Thyroid gland (tissue), 4 donors: Measurements from ENCODE around the gene PAQR8.

ENCODE experiments used
- POLR2A ChIP-seq, 2 donors: fragments of 450-650 bp; IDR thresholded peaks; one replicate each; pipeline ENCODE4 v1.6.1; 2017; ENCODE audit warnings: antibody characterized with exemption in 2 of 2, mild to moderate bottlenecking in 2 of 2, moderate library complexity in 1 of 2
- TF ChIP-seq, protein P1 (sequence below), 6 experiments: fragments of 200-600 bp in 3 of 6; fragments of 450-650 bp in 3 of 6; sonication (generic) in 3 of 6; IDR thresholded peaks; one replicate each; pipeline ENCODE4 v1.5.1; 2016 to 2019; ENCODE audit warnings: antibody characterized with exemption in 6 of 6, mild to moderate bottlenecking in 2 of 6, inconsistent platforms in 1 of 6, moderate library complexity in 1 of 6

DNA sequence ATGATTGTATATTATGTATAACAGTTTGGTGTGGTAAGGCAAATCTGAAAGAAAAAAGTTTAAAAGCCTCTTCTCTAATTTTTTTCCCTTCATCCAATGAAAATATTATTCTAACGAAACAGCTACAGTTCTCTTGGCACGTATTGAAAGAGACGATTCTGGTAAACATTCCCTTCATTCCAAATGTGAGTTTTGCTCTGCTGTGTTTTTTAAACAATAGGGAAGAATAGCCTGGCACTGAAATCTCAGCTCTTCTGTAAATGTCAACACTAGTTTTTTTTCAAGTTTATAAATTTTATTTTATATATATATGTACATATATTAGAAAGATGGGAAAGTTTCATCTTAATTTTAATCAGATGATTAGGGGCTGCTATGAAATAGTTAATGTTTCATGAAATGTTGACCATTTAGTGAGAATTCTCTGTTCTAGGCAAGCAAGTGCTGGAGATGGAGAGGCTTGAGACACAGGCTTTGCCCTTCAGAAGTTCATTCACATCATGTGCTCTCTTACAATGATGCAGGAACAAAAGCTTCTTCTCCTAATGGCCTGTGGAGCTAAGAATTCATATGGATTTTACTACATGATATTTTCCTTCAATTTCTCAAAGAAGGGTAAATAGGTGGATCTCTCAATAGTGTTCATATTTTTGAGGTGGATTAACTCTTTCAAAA, 4.1 kb downstream of the PAQR8 start:
- TF ChIP-seq POLR2A (IDR thresholded peaks at IDR 0.05) = no peak
- TF ChIP-seq, protein P1, sequence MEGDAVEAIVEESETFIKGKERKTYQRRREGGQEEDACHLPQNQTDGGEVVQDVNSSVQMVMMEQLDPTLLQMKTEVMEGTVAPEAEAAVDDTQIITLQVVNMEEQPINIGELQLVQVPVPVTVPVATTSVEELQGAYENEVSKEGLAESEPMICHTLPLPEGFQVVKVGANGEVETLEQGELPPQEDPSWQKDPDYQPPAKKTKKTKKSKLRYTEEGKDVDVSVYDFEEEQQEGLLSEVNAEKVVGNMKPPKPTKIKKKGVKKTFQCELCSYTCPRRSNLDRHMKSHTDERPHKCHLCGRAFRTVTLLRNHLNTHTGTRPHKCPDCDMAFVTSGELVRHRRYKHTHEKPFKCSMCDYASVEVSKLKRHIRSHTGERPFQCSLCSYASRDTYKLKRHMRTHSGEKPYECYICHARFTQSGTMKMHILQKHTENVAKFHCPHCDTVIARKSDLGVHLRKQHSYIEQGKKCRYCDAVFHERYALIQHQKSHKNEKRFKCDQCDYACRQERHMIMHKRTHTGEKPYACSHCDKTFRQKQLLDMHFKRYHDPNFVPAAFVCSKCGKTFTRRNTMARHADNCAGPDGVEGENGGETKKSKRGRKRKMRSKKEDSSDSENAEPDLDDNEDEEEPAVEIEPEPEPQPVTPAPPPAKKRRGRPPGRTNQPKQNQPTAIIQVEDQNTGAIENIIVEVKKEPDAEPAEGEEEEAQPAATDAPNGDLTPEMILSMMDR (IDR thresholded peaks at IDR 0.05) = no peak
